DMS79 treated with DMSO at 0.1 percent for 48 hours (cell line): ENCODE data around the gene ZNF280D.
A peak's percentile ranks its signal among the peaks of the same experiment; 100 is the strongest.
"Not testable (repeated sequence)": the region's sequence is repeated elsewhere in the genome, so short reads cannot be mapped to it uniquely, and the experiment has no call there.

ENCODE experiments used
- DNase-seq: peaks from one replicate; lab custom pipeline; 2025; lab: John Stamatoyannopoulos, UW

Gene ZNF280D, protein sequence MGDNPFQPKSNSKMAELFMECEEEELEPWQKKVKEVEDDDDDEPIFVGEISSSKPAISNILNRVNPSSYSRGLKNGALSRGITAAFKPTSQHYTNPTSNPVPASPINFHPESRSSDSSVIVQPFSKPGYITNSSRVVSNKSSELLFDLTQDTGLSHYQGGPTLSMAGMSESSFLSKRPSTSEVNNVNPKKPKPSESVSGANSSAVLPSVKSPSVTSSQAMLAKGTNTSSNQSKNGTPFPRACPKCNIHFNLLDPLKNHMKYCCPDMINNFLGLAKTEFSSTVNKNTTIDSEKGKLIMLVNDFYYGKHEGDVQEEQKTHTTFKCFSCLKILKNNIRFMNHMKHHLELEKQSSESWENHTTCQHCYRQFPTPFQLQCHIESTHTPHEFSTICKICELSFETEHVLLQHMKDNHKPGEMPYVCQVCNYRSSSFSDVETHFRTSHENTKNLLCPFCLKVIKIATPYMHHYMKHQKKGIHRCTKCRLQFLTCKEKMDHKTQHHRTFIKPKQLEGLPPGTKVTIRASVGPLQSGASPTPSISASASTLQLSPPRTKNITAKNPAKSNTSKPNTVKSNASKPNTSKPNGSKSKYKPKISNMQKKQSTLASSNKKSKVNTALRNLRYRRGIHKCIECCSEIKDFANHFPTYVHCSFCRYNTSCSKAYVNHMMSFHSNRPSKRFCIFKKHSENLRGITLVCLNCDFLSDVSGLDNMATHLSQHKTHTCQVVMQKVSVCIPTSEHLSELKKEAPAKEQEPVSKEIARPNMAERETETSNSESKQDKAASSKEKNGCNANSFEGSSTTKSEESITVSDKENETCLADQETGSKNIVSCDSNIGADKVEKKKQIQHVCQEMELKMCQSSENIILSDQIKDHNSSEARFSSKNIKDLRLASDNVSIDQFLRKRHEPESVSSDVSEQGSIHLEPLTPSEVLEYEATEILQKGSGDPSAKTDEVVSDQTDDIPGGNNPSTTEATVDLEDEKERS

DNA sequence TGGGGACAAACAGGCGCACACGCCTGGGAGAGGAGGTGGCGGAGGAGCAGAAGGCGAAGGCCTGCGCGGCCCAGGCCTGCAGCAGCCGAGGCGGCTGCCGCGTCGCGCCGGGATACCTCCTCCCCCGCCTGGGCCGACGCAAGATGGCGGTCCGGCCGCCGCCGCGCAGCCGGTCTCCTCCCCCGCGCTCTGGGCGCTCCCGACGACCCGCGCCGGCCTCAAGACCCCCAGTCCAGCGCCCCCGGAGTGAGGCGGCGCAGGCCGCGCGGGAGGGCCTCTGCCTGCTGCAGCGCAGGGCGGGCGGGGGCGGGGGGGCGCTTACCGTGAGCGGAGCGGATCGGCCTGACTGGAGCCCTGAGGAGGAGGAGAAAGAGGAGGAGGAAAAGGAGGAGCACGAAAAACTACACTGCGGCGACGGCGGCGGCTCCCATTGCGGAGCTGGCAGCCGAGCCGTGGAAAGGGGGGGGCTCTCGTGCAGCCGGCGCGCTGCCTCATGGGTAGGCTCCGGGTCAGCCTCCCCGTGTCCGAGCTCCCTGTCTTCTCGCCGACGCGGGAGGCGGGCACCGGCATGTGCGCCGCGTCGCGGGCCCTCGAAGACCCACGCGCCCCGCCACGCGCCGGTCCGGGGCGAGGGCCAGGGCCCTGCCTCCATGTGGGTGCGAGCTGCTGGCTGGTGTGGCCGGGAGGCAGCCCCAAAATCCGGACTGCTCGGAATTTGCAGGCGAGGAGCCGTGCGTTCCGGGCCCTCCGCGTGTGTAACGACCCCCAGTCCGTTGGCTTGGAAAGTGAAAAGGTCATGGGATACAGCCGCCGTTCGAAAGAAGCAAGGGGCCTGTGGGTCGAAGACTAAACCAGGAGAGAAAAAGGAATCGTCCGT is at the start of gene ZNF280D:
Gene ZNF280D, minus strand, starts transcription at position 374 of the 877 bp plus-strand sequence. CDS start 26,400 bp downstream, outside the sequence.
- peak; percentile 33 for DNase-seq

DNA sequence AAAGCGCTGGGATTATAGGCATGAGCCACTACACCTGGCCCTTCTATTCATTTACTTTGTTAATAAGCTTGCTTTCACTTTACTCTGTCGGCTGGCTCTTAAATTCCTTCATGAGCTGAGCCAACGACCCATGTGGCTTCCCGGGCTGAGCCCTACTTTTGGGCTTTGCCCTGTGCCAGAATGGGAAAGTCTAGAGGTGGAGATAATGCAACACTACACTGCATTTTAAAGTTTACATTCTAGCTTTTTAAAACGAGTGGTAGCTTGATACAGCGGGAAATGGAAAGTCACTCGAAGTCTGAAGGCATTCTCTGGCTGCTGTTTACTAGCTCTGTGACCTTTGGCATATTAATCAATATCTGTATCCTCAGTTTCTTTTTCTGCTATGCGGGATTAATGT is 49.0 kb upstream of the ZNF280D start:
- DNase-seq, result no peak

DNA sequence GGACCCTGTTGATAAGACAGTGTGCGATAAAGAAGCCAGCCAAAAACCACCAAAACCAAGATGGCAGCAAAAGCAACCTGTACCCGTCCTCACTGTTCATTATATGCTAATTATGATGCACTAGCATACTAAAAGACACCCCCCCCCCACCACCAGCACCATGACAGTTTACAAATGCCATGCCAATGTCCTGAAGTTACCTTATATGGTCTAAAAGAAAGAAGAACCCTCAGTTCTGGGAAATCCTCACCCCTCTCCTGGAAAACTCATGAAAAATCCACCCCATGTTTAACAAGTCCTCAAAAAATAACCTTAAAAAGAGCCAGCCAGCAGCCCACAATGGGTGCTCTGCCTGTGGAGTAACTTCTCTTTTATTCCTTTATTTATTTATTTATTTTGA is 48.4 kb upstream of the ZNF280D start:
- no peak for DNase-seq

DNA sequence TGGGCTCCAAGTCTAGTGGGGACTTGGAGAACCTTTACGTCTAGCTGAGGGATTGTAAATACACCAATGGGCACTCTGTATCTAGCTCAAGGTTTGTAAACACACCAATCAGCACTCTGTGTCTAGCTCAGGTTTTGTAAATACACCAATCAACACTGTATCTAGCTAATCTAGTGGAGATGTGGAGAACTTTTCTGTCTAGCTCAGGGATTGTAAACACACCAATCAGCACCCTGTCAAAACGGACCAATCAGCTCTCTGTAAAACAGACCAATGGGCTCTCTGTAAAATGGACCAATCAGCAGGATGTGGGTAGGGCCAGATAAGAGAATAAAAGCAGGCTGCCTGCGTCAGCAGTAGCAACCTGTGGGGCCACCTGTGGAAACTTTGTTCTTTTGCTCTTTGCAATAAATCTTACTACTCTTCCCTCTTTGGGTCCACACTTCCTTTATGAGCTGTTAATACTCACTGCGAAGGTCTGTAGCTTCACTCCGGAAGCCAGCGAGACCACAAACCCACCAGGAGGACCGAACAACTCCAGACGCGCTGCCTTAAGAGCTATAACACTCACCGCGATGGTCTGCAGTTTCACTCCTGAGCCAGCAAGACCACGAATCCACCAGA is 46.9 kb upstream of the ZNF280D start:
- not testable (repeated sequence) for DNase-seq

DNA sequence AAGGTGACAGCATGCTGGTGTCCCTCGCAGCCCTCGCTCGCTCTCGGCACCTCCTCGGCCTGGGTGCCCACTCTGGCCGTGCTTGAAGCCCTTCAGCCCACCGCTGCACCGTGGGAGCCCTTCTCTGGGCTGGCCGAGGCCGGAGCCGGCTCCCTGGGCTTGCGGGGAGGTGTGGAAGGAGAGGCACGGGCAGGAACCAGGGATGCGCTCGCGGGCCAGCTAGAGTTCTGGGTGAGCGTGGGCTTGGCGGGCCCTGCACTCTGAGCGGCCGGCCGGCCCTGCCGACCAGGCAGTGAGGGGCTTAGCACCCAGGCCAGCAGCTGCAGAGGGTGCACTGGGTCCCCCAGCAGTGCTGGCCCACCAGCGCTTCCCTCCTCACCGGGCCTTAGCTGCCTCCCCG is 46.1 kb upstream of the ZNF280D start:
- DNase-seq, result not testable (repeated sequence)

DNA sequence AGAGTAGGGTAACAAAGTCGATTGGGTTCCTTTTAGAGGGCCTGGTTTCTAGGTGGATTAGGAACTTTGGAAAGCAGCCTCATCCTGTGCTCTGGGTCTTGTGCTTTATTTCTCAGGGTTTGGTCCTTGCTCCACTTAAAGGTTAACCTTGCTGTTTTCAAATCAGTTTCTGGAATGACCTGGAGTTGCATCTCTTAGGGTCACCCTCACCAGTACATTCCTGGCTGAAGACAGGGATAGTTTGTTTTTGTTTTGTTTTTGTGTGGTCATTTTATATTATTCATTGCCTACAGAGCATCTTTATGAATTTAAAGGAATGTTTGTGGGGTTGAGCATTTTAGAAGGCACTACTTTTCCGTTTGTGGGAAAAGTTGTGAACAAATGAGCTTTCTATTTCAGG is 45.5 kb upstream of the ZNF280D start:
- no peak for DNase-seq

DNA sequence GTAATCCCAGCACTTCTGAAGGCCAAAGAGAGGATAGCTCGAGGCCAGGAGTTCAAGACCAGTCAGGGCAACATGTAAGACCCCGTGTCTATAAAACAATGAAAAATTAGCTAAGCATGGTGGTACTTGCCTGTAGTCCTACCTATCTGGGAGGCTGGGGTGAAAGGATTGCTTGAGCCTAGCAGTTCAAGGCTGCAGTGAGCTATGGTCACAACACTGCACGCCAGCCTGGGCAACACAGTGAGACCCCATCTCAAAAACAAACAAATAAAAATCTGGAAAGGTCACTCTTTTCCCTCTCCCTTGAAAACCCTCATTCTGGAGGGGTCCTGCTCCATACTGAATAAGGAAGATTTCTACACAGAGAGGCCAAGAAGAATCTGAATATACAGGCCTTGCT is 43.5 kb upstream of the ZNF280D start:
- no peak for DNase-seq

DNA sequence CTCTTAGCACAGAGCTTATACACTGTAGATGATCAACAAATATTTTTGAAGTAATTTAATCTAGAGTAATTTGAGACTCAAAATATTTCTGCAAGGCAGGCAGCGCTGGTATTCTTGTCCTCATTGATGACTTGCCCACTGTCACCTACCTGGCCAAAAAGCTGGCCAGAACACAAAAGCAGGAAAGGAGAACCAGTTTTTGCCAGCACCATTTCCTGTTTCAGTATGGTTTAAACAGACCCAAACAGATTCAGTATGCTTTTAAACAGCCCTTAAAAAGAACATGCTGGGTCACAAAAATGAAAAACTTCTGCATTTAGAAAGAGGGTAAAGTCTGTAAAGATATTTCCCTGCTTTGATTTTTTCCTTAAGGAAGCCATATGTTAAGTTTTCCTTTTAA is 42.3 kb upstream of the ZNF280D start:
- DNase-seq, result no peak

DNA sequence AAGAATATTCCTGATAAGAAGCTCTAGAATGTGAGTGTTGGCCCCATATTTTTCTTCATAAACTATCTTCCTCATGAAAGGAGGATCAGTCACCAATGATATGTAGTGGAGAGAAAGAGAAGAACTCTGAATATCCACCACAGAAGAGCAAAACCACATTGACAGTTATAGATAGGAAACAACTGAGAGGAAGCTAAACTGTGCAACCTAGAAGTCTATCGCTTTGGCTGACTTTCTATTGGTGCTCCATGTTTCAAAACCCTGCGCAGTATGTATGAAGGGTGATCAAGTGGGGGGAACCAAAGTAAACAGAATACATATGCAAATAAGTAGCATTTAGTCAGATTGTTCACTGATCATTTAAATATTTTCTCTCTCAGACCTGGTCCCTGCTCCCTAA is 41.0 kb upstream of the ZNF280D start:
- DNase-seq, result no peak

DNA sequence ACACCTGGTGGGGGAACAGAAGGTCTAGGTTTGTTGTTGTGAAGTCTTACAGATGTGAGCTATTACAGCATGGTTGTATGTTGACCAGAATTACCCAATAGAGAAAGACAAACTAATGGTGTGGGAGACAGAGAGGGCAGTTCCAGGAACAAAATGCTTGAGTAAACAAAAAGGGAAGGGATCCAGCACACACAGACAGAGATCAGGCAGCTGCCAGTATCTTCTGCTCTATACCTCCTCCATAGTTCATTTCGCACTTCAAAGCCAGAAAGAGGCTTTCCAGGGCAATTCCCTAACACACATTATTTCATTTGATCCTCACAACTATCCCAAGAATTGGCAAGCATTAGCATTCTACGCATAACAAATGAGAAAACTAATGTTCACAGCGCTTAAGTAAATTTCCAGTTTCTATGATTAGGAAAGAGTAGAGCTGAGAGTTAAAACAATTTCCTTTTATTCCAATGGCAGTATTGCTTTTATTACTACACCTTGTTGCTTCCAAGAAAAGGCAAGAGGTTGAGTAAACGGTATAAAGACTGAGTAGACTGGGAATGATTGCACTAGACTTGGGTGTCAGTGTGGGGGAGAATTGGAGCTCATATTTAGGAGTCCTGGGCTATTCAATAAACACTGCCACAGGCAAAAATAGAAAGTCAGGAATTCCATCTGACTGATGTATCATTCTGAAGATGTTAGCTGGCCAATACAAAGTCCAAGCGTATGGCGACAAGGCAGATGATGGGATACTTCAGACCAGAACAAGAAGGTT is 39.7 kb upstream of the ZNF280D start:
- DNase-seq, result no peak

DNA sequence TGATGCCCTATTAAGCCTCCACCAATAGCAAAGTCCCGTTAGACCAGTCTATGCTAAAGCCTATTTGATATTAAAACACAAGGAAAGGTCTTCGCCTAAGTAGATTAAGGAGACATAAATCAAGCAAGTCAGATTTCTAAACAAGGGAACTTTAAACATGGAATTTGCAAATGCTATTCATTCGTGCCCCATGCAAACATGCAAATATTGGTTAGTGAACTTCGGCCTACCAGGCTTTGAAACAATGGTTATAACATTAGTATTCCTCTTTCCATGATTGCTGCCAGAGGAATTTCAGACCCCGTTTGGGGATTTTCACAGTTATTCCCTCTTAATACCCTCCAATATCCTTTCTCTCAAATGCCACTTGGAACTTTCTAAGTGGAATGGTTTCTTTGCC is 36.9 kb upstream of the ZNF280D start:
- no peak for DNase-seq

DNA sequence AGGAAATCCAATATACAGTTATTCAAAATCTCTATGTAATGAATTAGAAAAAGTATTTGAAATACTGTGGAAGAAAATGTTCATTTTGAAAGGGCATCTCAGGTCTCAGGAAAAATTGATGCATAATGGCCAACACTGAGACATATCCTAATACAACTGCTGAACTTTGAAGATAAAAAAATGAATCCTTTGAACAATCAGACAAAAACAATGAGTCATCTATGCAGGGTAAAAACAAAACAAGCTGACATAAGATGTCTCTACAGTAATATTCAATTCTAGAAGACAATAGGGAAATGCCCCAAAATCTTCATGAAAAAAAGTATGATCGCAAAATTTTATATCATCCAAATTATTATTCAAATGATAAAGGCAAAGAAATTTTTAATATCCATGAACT is 34.0 kb upstream of the ZNF280D start:
- DNase-seq, result no peak

DNA sequence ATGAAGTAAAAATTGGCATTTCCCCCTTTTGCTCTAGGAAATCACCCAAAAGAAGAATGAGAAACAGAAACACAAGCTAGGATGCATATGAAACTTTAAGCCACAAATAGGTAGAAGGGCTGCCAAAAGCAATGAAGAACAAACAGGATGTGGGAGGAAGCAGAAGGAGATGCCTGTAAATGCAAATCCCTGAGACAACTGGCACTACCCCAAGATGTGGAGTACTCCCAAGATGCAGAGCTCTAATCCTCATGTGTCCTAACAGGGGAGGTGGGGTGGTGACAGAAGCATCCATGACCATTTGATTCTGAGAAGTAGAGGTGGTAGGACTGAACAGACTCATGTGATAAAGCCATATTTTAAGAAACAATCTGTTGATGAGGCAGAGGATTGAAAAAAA is 31.9 kb upstream of the ZNF280D start:
- no peak for DNase-seq

DNA sequence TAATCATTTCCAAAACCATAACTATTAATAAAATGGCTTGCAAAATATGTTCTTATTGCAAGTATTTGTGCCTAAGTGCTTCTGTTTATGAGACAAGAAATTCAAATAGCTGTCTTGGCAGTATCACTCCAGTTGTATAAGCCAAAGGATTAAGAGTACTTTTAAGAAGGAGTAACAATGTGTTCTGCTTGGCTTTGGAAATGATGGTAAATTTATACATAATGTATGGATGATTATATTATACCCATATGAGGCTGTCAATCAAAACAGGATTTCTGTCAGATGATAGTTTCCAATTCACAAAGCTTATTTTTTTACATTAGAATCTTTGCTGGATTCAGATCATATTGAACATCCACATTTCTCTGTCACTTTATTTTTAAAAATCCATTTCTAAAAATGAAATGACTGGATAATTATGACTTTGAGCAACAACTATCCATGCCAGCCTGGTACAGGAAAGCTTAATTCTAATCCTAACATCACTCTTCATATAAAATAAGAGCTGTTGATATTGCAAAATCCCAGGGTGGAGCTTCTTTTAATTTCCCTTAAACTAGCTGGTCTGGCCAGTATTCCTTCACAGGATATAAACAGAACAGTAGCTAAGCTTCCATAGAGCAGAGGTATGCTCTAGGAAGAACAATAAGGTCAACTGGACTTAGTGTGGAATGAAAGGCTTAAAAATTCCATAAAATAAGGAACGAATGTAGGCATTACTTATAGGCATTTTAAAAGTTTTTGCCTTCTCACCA is 30.0 kb upstream of the ZNF280D start:
- no peak for DNase-seq

DNA sequence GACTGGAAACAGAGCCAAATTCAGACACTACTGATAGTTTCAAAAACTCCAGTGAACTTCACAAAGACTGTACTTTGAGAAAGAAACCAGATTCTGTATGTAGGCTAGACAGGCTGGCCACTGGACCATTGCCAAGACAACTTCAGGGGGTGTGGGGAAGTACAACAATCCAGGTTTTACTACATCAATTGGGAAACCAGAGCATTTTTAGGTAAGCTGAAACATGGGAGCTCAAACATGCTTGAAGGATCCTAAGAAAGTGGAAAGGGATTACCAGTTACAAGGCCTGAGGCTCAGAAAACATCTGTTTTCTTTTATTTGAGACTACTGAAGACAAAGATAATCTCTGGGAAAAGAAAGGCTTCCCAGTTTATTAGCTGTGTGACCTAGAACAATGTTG is 26.9 kb upstream of the ZNF280D start:
- DNase-seq, result no peak

DNA sequence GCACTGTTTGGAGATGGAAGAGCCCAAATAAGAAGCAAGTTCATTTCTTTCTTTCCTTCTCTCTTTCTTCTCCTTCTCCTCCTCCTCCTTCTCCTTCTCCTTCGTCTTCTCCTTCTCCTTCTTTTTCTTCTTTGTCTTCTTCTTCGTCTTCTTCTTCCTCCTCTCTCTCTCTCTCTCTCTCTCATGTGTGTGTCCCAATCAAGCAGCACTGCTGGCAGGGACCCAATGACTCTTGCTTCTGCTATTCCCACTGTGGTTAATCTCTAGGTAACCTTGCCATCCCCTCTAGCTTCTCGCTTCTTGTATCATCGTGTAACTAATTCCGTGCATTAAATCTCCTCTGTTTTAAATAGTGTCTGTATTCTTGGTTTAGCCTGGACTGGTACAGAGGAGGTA is 26.1 kb upstream of the ZNF280D start:
- no peak for DNase-seq

DNA sequence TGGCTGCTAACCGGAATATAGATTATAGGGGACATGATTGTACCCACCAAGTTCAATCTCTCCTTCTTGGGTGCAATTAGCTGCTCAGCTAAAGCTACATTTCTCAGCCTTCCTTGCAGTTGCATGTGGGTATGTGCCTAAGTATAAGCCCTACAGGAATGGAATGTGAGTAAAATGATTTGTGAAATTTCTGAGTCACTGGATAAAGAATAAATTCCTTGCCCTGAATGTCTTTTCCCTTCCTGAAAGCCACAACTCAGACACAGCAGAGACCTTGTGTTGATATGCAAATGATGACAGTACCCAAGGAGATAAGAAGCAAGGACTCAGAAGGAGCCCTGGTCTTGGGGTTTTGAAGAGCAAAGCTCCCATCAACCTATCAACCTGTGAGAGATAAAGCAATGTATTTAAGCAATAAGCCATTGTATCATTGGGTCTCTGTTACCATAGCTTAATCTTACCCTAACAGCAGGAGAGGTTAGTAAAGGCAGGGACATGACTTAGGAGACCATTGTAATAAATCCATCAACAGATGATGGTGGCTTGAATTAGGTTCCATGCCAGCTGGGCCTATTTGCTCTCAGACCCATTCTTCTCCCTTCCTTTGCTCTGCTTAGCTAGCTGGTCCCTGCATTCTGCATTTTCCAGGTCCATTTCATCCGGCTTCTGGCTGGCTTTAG is 25.6 kb upstream of the ZNF280D start:
- no peak for DNase-seq

DNA sequence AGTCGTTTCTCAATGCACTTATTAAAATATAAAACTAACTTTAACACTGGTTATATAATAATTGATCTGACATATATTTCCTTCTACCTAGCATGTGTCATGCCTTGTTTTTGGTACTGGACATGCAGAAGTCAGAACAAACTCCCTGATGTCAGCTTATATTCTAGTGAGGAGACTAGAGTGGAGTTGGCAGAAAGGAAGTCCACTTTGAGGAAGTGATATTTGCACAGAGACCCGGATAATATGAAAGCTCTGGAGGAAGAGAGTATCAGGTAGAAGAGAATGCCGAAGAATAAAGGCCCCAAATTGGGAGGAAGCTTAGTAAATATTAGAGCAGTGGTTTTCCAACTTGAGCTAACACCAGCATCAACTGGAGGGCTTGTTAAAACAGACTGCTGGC is 24.6 kb upstream of the ZNF280D start:
- no peak for DNase-seq

DNA sequence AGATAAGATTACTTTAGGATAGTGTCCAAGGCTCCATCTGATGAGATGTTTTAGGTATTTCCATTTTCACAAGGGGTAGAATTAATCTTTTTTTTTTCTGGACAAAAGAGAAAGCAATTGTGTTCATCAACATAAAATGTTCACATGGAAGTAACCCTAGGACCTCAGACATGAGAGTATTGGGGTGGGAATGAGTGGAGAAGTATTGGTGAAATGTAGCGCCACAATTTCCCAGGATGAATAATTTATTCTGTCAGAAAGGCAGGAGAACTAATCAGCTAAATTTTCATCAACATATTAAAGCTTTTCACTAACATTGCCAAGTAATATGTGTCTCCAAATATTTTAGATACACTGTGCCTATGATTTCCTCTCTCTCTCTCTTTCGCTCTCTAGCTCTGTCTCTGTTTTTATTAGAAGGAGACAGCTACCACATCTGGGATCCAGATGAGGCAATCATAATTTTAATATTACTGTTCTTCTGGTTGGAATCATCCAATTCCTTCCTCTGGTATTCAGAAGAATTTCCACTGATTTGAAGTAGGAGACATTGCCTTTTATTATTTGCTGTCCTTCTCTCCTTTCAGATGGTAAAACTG is 21.6 kb upstream of the ZNF280D start:
- DNase-seq, result no peak
